Measurements from ENCODE around the gene CACUL1. TPM values are rescaled to one million over a fixed set of nuclear protein-coding genes. Genes with fewer than 3 reads are reported as not detected.

The CACUL1 gene
- total RNA-seq, 1 donor from 2014 or later = 48.3 TPM

DNA sequence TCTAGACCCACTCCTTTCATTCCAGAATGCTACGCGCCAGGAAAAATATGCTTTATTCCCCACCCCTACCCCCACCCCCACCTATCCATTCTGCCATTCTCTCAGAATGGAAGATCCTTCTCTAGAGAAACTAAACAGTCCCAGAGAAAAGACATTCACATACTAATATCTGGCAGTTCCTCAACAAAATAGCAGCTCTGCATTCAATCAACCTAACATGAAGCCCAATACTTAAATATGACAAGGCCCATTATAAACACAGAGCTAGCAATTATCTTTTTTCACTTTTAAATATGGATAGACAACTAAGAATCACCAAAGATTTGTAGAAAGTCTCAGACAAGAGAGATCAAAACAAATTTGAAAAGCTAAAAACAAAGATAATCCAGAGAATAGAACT, 16.4 kb downstream of the CACUL1 start:
- intact Hi-C loops (cut with DNase I) = no loop called here
- DNase-seq (ENCODE audit: low spot score) (no peak), ATAC-seq (no peak)

DNA sequence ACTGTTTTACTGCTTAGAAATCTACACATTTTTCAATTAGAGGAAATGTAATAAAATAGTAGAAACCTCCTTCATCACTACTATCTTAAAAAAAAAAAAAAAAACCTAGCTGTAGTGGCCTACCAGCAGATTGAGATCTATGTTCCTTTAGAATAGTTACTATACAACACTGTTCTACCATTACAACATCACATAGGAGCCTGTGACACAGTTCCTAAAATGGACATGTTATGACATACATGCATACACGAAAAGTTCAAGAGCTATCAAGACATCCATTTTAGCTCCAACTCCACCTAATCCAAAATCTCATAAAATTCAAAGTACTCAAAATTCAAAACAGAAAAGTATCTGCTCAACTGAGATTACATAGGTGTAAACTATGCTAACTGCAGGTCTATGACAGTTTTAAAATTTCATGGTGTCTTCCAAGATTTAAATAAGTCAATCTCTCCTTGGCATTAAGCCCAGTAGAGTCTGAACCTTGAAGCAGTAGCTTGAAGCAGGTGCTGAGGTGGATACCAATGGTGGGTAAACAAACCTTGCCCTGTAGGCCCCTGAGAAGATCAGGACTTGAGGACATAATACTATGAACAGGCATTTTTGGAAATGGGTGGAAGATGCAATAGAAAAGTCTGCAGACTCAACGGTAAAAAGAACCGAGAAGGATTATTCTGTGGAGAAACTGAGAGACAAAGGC, 17.0 kb downstream of the CACUL1 start:
- ATAC-seq (no peak), DNase-seq (ENCODE audit: low spot score) (no peak)
- intact Hi-C loops (cut with DNase I) = no loop called here

DNA sequence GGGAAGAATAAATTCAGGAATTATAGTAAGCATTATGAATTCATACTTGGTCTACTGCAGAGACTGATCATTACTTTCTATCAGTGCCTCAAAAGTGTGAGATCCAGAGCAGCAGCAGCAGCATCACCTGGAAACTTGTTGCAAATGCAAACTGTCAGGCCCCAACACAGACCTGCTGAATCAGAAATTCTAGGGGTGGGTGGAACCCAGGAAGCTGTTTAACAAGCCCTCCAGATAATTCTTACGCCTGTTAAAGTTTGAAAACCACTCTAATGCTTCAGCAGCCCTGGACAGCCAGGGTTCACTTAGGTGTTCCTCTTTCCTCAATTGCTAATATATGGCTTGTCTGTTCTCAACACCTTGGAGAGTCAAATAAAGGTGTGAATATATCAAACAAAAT, 19.5 kb downstream of the CACUL1 start:
- DNase-seq (ENCODE audit: low spot score) (no peak), ATAC-seq (no peak)
- intact Hi-C loops (cut with DNase I) = no loop called here

DNA sequence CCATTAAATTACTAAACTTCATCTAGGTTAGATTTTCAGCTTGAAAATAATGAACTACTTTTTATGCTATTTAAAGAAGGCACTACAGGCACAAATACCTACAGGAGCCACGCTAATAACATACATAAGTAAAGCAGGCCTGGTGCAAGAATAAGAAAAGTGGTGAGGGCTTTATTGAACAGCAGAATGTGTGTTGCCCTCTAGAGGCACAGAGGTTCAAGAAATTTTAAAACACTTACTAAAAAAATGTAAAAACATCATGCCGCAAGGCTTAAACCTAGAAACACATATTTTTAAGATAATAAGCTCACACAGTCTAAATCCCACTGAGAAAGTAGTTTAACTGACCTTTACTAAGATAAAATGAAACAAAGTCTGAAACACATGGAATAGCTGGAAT, 20.3 kb downstream of the CACUL1 start:
- DNase-seq (ENCODE audit: low spot score) (no peak), ATAC-seq (no peak)
- intact Hi-C loops (cut with DNase I) = no loop called here

DNA sequence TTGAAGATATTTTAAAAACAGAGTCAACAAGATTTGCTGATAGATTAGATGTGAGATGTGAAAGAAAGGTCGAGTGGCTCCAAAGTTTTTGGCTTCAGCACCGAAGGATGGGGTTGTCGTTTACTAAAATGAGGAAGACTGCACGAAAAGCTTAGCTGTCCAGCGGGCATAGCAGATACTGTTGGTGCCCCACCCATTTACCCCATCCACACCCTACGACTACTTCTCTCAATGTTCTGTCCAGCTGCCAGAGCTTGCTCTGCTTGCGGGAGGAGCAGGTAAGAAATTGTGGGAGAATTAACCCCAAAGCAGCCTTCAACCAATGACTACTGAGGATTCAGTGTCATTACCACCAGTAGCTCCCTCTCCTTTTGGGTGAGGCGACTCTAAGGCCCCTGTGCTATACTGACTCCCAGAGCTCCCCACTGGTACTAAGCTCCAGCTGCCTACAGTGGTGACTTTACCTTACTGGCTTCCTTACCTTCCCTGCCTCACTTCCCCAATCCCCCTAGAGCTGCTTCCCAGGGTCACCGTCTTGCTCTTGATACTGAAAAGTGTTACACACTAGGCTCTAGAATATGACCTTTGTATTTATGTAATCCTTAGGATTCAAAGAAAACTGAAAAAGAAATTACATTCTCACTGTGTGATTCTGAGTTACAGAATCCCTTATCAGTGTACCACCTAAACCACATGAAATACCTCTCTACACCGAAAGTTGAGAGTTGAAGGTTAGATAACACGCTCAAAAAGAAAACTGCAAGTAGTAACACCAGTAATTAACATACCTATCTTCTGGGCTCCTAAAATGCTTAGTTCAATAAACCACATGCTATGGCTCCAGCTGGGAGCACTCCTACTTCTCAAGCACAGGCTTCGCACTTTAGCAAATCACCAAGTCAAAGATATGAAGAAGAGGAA, 22.3 kb downstream of the CACUL1 start:
- no peak for DNase-seq (ENCODE audit: low spot score)
- intact Hi-C loops (cut with DNase I) = no loop called here
- no peak for ATAC-seq

DNA sequence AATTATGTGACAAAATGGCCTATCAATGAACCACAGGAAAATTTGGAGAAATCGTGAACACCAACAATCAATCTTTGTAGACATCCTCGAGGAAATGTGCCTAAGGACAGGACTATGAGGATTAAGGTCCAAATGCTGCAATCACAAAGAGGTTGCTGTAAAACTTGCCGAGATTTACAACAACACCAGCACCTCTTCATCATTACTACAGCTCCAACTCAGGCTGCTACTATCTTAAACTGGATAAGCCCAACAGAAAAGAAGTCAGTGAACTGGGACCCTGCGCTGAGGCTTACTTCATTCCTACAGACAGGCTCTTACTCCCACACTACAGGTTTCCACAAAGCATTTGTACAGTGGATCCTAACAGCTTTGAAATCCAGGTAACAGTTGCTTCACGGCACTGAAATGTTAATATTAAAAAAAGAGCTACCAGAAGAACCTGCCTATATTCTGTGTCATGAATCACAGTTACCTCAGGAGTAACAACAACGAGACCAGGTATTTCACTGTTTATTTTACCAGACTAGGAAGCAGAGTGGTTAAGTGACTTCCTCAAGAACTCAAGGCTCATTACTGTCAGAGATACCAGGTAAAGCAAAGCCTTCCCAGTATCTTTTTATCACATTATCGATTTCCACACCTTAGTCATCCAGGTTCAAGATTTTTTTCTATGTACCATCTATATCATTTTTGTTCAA, 23.9 kb downstream of the CACUL1 start:
- ATAC-seq = no peak
- intact Hi-C loops (cut with DNase I) = no loop called here
- DNase-seq (ENCODE audit: low spot score) = no peak

DNA sequence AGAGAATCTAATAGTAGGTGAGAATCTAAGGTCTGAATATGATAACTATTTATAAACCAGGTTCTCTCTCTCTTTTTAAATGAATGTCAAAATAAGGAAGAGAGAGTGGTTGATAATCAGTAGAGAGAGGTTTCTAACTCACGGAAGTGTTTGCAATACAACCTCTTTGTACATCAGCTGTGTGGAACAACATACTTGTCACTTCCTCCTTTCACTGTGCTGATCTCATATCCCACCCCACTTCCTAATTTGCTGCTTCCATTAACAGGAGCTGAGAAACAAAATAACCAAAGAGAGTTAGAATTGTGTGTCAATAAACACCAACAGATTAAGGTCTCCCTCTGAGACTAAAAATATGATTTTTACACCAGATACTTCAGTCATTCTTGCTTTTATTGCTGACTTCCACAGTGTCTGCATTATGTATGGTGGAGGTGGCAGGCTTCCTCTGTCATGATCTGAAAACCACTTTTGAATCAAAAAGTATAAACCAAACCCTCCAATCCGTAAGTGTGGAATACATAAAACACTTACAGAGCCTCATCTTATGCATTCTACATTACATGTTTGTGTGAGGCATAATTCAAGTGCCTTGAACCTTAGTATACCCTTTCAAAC, 25.0 kb downstream of the CACUL1 start:
- intact Hi-C loops (cut with DNase I) = no loop called here
- peak; percentile 80 for ATAC-seq

DNA sequence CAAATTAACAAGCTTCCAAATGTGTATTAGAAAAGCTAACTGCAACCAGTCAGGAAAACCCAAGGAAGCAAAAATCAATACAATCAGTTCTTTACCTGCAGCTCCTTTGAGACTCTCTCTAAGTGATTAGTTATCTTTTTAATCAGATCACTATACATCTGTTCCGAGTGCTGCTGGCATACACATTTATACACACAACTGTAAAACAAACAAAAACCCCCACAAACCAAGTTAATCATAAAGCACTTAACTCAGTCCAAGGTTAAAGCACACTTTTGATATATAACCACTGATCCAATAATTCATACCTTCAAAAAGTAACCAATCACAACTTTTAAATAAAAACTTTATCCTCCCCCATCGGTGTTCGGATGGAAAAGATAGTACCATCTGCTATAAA, 25.6 kb downstream of the CACUL1 start:
- DNase-seq (ENCODE audit: low spot score) (no peak), ATAC-seq (no peak)
- intact Hi-C loops (cut with DNase I) = no loop called here

More for the DNA sequence above, 25.0 kb downstream of the CACUL1 start:
- no peak for DNase-seq (ENCODE audit: low spot score)

DNA sequence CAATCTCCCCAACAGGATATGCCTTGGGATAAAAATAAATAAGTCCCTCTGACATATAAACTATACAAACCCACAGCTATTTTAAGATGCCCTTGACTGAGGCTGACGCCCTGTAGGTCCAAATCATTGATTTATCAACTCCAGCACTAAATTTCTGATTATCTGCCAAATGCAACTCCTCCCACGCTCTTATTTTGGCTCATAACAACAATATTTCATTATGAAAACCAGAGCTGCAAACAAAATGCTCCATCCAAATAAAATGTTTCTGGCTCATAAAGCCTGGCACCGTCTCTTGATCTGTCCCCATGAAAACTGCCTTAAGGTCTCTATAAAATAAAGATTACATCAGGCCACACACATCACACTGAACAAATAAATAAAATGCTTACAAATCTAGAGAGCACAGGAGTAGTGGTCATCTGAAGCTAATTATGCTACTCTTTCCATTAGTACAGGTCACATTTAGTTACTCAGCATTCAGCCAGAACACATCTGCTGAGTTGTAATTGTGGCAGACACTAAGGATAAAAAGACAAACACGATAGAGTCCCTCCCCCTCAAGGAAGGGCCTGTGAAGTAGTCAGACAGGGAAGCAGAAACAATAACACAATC, 28.8 kb downstream of the CACUL1 start:
- DNase-seq (ENCODE audit: low spot score) (no peak), ATAC-seq (peak; percentile 72)
- intact Hi-C loops (cut with DNase I) = no loop called here

DNA sequence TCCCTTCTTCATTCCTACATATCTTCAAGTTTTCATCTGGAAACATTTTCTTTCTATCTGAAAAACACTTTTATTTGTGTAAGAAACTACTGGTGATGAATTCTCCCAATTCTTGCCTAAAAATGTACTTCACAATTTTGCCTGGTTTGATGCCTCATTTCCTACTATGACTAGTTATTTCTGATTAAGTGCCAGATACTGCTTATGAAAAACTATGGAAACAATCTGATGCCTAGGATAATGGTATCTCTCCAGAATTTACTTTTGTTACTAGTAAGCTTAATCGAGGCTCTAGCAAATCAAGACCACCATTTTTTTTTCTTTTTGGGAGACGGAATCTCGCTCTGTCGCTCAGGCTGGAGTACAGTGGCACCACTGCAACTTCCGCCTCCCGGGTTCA, 31.3 kb downstream of the CACUL1 start:
- DNase-seq (ENCODE audit: low spot score) (no peak), ATAC-seq (no peak)
- intact Hi-C loops (cut with DNase I) = no loop called here

DNA sequence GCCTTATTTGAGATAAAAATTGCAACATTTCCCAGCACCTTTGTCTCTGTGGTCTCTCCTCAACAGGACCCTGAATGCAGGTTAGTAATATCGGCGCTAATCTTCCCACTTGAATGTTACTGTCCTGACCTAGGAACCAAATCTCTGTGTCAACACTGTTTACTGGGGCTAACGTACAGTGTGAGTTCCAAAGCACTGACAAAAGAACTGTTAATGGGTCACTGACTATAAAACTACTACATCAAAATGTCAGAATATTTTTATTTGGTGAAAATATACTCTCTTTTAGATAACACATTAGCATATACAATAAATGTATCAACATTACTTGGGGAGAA, 33.3 kb downstream of the CACUL1 start:
- DNase-seq (ENCODE audit: low spot score) (no peak), ATAC-seq (no peak)
- intact Hi-C loops (cut with DNase I) = no loop called here

DNA sequence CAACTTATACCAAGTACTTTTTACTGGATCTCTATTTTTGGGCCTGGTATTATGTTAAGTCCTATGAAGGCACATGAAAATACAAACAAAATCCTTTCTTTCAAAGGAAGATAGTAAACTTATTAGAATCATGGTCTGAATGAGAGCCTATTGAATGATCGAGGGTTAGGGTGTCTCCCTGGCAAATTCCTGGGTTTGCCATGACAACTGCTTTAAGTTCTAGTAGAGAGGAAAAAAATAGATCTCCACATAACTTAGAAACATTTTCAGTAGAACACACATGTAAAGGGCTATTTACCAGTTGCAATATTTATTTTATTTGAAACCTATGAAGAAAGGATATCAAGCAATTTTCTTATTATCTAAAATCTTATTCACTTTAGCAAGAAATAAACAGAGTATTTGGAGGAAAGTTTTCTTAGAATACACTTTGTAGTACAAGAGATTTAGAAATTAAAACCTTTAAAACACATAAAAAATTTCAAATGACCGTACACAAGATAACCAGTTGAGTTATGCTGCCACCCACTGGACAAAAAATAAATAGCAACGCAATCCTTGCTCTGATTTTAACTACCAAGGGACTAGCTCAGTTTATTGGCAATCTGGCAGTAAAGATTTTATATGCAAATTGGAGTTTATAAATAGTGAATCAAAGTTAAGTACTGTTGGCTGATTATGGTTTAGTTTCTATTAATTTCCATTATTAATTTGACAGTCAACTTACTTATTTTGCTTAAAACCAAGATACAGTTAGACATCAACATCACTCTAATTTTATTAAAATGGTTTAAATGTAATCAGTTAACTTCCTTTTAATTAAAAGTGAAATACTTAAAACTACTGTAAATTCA, 33.9 kb downstream of the CACUL1 start:
- peak; percentile 68 for DNase-seq (ENCODE audit: low spot score)

DNA sequence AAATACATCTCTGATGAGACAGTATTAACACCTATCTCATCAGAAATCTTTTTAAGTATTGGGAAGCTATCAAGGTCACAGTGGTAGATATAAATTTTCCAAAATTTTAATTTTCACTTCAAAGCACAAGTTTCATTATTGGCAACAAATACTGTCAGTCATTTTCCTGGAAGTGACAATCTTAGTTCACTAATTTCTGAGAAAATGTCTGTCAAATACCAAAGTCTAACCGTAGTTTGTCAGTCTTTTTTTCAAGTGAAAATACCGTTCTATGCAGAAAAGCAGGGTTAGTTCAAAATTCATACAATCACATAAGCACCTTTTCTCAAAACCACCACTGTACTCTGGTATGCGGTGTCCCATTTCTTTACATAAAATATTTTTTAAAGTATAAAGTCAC, 40.4 kb downstream of the CACUL1 start:
- DNase-seq (ENCODE audit: low spot score) (no peak), ATAC-seq (no peak)
- intact Hi-C loops (cut with DNase I) = loop anchor here (10.0 kb wide), 1 partner anchor 150 kb away; no protein-coding TSS in a partner anchor

More for the DNA sequence above, 33.9 kb downstream of the CACUL1 start:
- peak; percentile 62 for ATAC-seq
- intact Hi-C loops (cut with DNase I) = no loop called here

DNA sequence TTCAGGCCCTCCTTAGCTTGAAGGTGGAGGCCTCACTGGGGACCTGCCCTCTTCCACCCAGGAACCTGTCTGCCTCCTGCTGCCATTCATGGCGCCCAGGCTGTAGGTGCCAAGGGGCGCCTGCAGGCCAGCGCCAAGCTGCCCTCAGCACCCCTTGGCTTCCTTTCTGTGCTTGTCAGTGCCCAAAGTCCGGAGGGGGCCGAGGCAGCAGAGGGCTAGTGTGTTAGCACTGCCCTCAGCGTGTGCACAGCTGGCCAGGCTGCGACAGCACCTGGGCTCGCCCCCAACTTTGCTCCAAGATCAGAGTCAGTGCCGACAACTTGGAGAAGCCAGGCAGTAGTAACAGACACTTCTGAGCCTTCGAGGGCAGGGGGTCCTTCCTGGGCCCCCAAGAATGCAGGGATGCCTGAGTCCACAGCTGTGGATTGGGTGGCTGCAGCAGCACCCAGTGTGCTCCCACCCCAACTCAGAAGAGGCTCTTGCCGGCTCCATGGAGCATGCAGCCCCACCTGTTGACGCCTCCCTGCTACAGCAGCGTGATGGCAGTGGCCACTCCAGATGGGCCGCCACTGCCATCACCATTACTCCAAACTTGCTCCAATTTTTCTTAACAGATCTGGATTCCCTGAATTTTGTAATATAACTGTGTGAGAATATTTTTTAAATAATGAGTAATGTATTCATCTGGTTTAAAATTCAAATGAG, 41.7 kb downstream of the CACUL1 start:
- DNase-seq (ENCODE audit: low spot score) (no peak), ATAC-seq (no peak)
- intact Hi-C loops (cut with DNase I) = loop anchor here (10.0 kb wide), 1 partner anchor 148 kb away; no protein-coding TSS in a partner anchor

DNA sequence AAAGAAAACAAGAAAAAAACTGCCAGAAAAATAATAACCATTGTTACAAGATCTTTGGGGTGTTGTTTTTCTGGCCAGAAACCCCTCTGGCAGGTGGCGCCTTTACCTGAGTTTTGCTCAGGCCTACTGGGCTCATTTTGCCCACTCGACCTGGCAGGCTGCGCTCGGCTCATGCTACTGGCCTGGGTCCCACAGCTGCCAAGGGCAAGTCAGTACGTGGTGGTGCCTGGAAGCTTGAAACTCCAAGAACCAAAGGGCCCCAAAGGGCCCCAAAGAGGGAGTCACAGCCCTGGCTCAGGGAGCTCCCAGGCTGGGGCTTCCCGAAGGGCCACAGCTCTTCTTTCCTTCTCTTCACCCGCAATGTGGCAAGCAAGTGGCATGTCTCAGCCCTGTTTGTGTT, 42.7 kb downstream of the CACUL1 start:
- ATAC-seq (no peak), DNase-seq (ENCODE audit: low spot score) (no peak)
- intact Hi-C loops (cut with DNase I) = loop anchor here (10.0 kb wide), 1 partner anchor 147 kb away; no protein-coding TSS in a partner anchor

DNA sequence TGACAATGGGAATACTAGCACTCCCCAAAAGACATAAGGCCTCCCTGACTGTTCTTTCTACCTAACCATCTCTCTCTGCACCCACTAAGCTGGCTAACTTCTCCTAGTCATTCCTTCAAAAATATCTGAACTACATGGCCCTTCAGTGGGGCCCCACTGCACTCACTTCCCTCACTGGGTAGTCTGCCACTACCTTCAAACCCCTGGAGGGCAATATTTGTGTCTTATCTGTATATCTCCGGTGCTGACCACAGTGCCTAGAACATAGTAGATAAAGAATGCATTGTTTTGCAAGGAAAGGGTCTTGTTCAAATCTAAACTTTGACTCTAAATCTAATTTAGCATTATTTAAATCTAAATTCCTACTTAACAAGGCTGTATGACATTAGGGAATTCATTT, 44.3 kb downstream of the CACUL1 start:
- intact Hi-C loops (cut with DNase I) = loop anchor here (10.0 kb wide), 1 partner anchor 146 kb away; no protein-coding TSS in a partner anchor
- no peak for DNase-seq (ENCODE audit: low spot score)
- no peak for ATAC-seq

DNA sequence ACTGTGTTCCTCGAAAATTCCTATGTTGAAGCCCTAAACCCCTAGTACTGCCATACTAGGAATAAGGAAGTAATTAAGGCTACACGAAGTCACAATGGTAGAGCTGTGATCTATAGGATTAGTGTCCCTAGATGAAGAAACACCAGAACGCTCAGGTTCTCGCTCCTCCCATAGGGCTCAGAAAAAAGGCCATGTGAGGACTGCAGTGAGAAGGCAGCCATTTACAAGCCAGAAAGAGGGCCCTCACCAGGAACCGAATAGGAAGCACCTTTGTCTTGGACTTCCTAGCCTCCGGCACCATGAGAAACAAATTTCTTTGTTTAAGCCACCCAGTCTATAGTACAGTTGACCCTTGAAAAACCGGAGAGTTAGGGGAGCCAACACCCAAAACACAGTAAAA, 46.2 kb downstream of the CACUL1 start:
- intact Hi-C loops (cut with DNase I) = no loop called here
- ATAC-seq = no peak

More for the DNA sequence above, 46.2 kb downstream of the CACUL1 start:
- DNase-seq (ENCODE audit: low spot score) = no peak

All from sciatic nerve (tissue), 2 donors.